Tibial nerve (tissue), 4 donors: ENCODE data around the gene BPTF.

Experiments used
- CTCF ChIP-seq, 5 experiments: fragments of 200-600 bp in 3 of 5; fragments of 450-650 bp in 2 of 5; sonication (generic) in 3 of 5; IDR thresholded peaks; one replicate each; pipeline ENCODE4 v1.5.1; 2016 to 2019; ENCODE audit warnings: antibody characterized with exemption in 5 of 5, mild to moderate bottlenecking in 3 of 5, moderate library complexity in 2 of 5
- EP300 ChIP-seq, 2 donors: sonication (generic); formaldehyde crosslinking; IDR thresholded peaks; one replicate each; pipeline ENCODE4 v1.6.1; 2017; ENCODE audit warnings: antibody characterized with exemption in 2 of 2, mild to moderate bottlenecking in 1 of 2
- POLR2A ChIP-seq, 2 donors: fragments of 450-650 bp; IDR thresholded peaks; one replicate each; pipeline ENCODE4 v1.6.1; 2017; ENCODE audit warnings: antibody characterized with exemption in 2 of 2, mild to moderate bottlenecking in 2 of 2, moderate library complexity in 2 of 2

- peak; percentile 39 to 58 for TF ChIP-seq POLR2A (IDR thresholded peaks at IDR 0.05)
- peak; percentile 32 to 87 (median 58) for TF ChIP-seq CTCF (IDR thresholded peaks at IDR 0.05)
- TF ChIP-seq EP300 (IDR thresholded peaks at IDR 0.05): peak; percentile 68 to 87
These were observed 194.5 kb downstream of the BPTF start for GRCh38 chr17:68019675-68020408.
